ENCODE results near the gene POC1A. TPM values are rescaled to one million over a fixed set of nuclear protein-coding genes. Genes with fewer than 3 reads are reported as not detected.

The POC1A gene
- total and polyA plus RNA-seq, 9 of the 15 experiments (the other 6 are each of a cell fraction or from before 2014, with no cell fraction given), result 7.2 to 17.5 (median 12.1) TPM

- peak; percentile 83 for TF ChIP-seq REST (IDR thresholded peaks at IDR 0.05; ENCODE audit: borderline replicate concordance)
- no peak for TF ChIP-seq REST (CRISPR knock-in tag; IDR thresholded peaks at IDR 0.05; ENCODE audit: low read depth)
- peak; percentile 13; the same call in 1 of the 2 replicates for TF ChIP-seq ARID2 (IDR thresholded peaks at IDR 0.05)
- peak; percentile 83 to 85 (median 84) for TF ChIP-seq CTCF (IDR thresholded peaks at IDR 0.05 in 2 of 3, conservative IDR thresholded peaks at IDR 0.05 in 1 of 3; ENCODE audit: insufficient read depth in 2 of 3, low read depth in 1 of 3, low read length in 3 of 3)
- peak; percentile 40; the same call in 1 of the 2 replicates for TF ChIP-seq TFAP4 (CRISPR knock-in tag; IDR thresholded peaks at IDR 0.05; ENCODE audit: borderline replicate concordance)
- no peak for TF ChIP-seq ETV1 (tag; conservative IDR thresholded peaks at IDR 0.05; ENCODE audit: low read depth)
- TF ChIP-seq YY1 (IDR thresholded peaks at IDR 0.05; ENCODE audit: borderline replicate concordance in 1 of 3, control insufficient read depth in 1 of 3, extremely low read depth in 1 of 3, insufficient read depth in 3 of 3, insufficient read length in 1 of 3, insufficient replicate concordance in 2 of 3, low read depth in 1 of 3, low read length in 2 of 3), result peak in 1 of 3 experiments; percentile 30
- TF ChIP-seq PKNOX1 (IDR thresholded peaks at IDR 0.05), result no peak
- no peak for TF ChIP-seq IRF9 (tag; IDR thresholded peaks at IDR 0.05)
- peak; percentile 89 to 92 for TF ChIP-seq RAD21 (CRISPR knock-in tag; conservative IDR thresholded peaks at IDR 0.05 in 1 of 2, IDR thresholded peaks at IDR 0.05 in 1 of 2)
Observed at GRCh38 chr3:52144034-52144795, 10.0 kb downstream of the POC1A start (continued).

All from K562 (cell line).